ENCODE measurements around the gene CANT1.

The CANT1 gene

DNA sequence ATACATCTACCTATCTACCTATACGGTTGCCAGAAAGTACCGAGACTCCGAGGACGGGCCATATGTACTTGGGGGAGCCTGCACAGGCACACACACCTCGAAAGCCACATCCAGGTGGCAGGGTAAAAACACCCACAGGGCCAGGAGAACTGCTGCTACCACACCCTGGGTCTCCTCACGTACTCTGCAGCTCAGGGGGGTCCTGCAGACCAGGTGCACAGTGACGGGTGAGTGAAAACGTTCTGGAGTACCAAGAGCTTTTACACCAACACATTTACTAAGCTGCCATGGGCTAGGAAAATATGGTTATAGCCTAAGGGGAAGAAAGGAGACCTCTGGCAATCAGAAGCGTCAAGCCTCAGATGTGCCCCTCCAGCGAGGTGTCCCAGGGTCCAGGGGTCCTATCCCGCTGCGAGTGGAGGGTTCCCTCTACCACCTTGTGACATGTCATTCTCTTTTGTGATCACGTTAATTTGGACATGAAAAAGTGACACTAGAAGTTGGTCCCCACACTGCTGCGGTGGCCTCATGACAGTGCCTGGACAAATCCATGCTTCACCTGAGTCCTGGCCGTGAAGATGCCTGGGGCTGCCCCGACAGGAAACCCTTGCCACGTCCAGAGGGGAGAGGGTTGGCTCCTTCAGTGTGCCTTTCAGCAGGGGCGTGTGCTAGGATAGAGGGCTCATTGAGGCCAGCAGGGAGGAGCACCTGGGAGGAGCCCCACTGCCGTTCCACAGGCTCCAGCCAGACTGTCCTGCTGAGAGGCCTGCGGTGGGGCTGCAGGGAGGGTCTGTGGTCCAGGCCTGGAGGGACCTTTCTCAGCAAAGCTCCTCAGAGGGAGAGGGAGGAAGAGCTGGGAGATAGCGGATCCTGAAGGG is 1.8 kb downstream of the CANT1 start:
- peak; percentile 20 for DNase-seq

DNA sequence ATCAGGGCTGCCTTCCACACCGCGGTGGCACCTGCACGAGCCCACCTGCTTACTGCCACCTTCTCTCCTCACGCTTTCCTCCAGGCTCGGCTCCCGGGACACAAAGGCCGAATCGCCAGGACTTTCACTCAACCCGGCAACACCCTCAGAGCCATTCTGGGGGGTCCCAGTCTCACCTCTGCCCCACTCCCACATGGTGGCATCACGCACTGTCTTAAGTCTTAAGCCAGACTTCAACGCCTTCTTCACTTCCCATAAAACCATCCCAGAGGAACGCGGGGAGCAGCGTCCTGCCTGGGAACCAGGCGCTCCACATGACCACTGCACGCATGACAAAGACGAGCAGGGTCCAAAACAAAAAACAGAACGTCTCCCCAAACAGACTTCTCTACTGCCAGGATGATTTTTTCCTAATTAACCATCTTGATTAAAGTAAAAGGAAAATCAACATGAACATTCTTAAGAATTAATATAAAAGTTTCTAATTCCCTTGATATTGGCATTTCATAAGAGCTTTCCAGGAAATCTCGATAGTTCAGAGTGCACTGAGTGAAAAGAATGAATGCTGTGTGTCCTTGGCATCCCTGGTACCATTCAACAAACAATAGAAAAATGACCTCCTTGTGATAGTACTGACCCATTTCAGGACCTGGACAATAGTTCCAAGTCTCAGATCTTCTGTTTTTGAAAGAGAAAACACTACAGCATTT is 2.6 kb downstream of the CANT1 start:
- peak; percentile 4 for DNase-seq

DNA sequence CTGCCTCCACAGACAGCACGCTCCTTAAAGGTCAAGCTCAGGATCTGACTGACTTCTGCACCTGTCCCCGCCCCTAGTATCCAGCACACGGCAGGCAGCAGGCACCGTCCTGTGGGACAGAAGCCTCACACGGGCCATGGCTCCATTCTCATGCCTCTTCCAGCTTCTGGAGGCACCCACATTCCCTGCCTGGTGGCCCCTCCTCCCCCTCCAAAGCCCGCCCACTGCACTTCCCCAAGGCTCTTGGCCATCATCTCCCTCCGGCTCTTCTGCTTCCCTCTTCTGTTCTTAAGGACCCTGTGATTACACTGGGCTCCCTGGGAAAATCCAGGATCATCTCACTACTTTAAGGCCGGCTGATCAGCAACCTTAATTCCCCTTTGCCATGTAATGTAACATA is 3.5 kb downstream of the CANT1 start:
- peak; percentile 13 for DNase-seq

DNA sequence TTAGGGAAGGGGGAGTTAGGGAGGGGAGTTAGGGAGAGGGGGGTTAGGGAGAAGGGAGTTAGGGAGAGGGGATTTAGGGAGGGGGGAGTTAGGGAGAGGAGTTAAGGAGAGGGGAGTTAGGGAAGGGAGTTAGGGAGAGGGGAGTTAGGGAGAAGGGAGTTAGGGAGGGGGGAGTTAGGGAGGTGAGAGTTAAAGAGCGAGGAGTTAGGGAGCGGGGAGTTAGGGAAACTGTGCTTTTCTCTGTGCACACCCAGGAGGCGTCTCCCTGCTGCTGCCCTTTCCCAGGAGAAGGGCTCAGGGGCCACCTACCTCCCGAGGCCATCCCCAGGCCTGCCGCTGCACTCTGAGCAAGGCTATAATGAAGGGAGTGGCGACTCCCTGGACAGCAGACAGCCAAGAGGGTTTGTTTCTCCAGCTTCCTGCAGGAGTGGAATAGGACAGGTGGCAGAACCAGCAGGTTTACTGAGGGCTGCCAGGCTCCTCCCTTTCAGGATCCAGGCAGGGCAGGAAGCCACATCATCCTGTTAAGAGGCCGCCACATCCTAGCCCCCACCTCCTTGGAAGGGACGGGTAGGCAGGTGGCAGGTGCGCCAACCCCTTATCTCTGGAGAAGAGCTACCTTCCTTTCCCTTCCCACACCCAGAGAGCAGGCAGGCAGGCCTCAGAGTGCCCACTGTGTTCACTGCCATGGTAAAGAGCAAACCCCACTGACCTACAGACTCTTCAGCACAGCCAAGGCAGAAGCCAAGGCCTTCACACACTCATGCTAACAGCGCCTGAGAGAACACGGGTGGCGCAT is 4.3 kb downstream of the CANT1 start:
- DNase-seq = peak; percentile 10

DNA sequence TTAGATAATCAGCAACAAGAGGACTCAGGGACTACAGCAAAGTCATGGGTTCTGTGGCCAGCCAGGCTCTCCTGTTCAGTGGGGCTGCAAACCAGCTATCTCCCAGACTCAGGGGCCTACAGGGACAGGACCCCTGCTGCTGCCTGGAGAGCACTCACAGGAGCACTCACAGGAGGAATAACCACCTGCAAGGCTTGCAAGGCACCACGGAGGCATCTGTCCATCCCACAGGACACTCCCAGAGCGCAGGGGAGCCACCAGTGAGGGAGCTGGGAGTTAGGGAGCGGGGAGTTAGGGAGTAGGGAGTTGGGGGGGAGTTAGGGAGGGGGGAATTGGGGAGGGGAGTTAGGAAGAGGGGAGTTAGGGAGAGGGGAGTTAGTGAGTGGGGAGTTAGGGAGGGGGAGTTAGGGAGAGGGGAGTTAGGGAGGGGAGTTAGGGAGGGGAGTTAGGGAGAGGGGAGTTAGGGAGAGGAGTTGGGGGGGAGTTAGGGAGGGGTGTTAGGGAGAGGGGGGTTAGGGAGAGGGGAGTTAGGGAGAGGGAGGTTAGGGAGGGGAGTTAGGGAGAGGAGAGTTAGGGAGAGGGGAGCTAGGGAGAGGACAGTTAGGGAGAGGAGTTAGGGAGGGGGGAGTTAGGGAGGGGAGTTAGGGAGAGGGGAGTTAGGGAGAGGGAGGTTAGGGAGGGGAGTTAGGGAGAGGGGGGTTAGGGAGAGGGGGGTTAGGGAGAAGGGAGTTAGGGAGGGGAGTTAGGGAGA is 5.7 kb downstream of the CANT1 start:
- DNase-seq = peak; percentile 6

DNA sequence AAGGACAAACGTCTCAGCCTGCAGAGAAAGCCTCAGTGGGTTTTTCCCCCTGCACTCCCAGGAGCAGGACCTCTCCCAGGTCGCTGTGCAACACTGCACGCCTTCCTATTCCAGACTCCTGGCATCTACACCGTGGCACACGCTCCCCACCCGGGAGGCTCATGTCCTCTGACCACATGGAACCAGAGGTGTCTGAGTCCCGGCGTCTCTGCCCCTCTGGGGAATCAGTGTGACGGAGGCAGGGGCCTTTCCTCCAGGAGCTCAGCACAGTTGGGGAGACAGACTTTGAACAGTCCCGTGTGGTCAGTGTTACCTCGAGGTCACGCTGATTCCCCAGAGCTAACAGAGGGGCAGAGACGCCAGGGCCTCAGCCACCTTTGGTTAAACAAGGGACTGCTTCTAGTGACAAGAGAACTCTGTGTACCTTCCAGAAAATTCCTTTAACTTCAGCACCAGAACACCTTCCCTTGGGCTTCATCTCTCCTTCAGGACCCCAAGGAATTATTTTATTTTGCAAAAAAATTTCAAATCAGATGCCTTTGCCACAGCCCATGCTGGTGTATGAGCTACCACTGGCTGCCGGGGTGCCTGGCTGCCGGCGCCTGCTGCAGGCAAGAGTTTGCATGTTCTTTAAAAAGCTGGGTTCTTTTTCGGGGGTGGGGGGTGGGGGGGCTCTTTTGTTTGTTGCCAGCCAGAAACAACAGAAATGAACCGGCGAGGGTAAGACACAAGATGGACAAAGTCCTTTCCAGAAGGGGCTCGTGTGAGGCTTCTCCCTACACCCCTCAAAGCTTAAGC is 6.6 kb downstream of the CANT1 start:
- peak; percentile 6 for DNase-seq

DNA sequence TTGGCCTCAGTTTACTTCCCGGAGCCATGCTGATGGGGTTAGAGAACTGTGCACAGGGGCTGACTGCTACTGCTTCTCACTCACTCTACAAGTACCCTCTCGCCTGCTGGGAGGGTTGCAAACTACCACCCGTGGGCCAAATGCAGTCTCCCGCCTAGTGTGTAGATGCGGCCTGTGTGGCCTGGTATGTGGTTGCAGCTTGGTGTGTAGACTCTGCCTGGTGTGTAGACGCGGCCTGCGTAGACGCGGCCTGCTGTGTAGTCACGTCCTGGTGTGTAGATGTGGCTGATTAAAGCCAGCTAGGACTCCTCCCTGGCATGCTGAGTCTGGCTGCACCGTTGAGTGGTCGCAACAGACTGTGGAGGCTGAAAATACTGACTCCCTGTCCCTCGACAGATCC is 7.3 kb downstream of the CANT1 start:
- peak; percentile 8 for DNase-seq

DNA sequence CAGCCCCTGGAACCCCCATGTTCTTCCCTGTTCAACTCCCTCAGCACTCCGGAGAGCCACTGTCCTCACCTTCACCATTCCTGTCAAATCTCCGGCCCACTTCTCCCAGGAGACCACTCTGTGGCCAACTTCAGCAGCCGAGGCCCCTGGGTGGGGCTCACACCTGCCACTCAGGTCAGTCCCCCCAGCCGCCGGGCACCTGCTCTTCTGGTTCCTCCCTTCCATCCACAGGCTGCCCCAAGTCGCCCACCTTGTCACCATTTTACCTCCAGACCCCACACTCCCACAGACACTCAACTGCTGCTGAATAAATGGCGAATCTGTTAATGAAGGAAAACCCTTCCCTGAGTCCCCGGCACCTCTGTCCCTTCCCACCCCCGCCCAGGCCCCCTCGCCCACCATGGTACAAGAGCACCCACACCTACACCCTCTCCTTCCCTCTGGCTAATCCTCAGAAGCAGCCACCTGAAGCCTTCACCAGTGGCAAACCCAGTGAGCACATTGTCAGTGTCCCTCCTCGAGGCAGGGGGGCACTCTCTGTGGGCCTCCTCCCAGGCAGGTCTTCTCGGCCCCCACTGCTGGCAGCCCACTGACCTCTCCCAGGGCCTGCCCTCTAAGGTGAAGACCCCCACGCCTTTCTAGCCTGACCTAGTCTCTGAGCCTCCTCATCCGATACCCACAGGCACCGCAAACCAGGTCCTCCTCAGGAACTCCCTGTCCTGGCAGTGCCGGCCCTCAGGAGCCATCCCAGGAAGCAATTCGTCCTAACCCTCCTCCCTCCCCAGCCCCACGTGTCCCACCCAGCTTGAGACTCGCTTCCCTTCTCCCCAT is 8.2 kb downstream of the CANT1 start:
- DNase-seq = peak; percentile 16

DNA sequence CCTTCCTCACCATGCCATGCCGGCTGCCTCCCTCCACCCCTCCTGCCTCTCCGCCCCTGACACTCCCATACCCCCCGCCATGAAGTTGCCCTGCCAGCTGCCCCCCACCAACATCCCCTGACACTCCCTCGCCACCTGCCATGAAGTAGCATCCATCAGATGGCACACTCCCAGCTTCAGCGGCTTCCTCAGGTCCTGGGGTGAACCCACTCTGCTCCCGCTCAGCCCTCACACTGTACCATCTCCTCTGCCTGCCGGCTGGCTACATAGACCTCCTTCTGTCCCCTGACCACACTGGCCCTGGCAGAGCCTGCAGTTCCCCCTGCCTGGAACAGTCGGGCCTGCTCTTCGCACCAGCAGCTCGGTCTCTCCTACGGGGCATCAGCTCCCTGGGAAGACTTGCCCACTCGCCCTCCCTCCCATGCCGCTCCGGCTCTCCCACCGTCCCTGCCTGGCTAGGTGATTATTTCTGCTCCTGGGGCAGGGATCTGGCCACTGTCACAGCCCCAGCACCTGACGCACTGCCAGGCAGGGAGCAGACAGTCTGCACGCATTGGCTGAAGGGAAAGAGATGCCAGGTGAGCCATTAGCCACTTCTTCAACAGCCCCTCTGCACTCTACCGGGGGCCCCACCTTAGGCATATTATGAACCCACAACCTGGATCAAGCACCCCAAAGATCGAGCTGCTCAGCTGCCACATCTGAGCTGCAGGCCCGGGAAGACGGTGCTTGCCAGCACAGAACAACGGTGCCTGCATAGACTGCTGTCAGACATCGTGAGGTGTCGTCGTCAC is 9.0 kb downstream of the CANT1 start:
- peak; percentile 13 for DNase-seq

DNA sequence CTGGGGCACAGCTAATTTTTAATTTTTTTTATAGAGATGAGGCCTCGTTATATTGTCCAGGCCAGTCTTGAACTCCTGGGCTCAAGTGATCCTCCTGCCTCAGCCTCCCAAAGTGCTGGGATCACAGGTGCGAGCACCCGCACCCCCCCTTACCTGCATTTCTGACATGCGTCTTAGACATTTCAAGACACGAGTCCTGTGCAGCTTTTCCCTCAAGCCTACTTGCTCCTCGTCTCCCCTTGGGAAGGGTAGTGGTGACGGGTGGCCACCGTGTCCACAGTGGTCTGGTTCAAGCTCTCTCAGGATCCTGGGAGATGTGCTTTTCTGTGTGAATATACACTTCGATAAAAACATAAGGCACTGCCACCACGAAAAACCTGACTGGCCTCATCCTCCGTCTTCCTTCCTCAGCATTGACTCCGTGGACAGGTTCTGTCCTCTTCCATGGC is 9.6 kb downstream of the CANT1 start:
- no peak for DNase-seq

DNA sequence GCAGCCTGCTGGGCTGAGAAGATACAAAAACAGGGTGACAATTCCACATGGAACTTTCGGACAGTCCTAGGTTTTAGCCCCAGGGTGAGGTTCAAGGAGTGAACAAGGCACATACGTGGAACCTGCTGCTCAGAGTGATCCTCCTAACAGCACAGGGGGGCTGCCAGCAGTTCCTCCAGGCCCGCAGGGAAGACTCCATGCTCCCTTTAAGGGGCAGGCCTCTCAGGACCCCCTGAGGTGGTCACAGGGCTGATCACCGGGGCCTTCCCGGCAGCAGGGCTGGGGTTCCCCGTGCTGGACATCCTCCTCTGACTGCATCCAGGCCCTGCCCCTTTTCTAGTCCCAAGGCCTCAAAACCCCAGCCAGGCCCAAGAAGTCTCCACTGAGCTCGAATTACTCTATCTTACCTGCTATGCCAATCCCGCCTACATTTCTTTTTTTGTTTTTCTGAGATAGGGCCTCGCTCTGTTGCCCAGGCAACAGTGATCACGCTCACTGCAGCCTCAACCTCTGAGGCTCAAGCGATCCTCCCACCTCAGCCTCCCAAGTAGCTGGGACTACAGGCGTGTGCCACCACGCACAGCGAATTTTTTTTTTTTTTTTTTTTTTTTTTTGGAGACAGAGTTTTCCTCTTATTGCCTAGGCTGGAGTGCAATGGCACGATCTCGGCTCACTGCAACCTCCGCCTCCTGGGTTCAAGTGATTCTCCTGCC is 10.4 kb downstream of the CANT1 start:
- DNase-seq = peak; percentile 9

DNA sequence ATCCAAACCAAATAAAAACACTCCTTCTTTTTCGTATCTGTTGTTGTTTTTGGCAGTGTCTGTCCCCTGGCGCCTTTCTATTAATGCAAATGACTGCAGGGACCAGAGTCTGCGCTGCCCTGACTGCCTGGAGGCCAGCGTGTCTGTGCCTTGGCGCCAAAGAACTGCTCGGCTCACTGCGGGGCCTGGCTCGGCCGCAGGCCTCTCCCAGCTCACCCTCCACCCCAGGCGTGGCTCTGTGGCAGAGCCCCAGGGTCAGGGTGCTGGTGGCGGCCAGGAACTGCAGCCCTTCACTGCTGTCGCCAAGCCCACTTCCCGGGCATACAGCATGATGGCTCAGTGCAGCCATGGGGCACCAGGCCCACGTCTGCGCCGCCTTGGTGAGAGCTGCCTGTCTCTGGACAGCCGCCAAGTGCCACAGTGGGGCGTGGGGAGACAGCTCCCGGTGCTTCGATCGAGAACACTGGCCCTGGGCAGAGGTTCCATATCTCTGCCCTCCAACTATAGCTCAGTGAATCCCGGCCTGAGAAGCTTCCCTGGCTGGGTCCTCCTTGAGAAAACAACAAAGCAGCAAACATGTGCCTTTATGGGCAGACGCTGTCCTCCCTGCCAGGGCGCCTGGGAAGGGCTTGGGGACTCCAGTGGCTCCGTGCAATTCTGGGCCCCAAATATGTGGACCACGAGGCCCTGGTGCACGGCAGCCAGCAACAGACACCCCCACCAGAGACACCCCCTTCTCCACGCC is 11.1 kb downstream of the CANT1 start:
- DNase-seq = peak; percentile 28

DNA sequence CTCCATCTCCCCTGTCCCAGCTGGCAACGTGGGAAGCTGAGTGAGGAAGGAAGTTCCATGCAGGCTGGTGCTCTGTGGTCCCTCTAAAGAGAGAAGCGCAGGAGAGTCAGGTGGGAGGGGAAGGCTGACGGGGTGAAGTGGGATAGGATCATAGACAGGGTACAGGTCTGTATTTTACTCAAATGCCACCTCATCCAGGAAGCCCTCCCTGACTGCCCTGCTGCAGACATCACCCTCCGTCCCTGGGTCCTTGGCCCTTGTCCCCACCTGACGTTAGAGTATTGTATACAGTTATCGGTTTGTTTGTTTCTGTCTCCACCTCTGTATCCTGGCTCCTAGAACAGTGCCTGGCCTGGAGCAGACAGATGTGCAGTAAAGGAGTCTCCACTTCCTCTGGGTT is 11.7 kb downstream of the CANT1 start:
- DNase-seq = peak; percentile 9

DNA sequence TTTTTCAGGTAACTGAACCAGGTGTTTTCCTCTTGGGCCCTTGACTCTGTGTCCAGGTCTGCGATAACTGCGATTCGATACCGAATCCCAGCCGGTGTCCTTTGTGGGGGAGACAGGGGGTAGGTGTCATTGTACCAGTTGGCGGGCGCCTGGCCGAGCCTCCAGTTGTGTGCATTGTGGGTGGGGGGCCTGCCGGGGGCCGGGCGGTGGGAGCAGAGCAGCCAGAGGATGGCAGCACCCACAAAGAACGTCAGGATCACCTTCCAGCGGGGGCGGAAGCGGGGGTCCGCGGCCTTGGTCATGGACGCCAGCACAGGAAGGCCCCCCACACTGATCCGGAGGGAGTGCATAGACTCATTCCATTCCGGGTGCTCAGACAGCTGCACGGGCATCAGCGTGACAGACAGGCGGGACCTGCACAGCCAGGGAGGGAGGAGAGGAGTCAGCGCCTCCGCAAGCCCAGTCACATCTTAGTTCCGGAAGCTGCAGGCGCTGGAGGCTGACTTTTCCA is 12.3 kb downstream of the CANT1 start:
- peak; percentile 32 for DNase-seq

DNA sequence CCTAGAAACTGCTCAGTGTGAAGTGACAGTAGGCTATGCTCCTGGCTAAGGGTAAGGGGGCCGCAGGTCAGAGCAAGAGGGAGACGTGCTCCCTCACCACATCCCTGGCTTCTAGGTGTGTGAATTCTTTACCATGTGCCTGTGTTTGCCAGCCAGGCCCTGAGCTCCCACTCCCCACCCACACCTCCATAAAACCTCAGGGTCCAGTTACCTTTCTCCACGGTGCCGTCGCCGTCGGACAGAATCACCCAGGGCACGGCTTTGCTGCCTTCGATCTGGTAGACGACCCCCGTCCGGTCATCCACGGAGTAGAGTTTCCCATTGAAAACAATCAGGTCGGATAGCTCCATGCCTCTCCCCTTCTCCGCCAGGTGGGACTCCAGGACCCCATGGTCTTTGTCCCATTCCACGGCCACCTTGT is 12.8 kb downstream of the CANT1 start:
- DNase-seq = peak; percentile 14

DNA sequence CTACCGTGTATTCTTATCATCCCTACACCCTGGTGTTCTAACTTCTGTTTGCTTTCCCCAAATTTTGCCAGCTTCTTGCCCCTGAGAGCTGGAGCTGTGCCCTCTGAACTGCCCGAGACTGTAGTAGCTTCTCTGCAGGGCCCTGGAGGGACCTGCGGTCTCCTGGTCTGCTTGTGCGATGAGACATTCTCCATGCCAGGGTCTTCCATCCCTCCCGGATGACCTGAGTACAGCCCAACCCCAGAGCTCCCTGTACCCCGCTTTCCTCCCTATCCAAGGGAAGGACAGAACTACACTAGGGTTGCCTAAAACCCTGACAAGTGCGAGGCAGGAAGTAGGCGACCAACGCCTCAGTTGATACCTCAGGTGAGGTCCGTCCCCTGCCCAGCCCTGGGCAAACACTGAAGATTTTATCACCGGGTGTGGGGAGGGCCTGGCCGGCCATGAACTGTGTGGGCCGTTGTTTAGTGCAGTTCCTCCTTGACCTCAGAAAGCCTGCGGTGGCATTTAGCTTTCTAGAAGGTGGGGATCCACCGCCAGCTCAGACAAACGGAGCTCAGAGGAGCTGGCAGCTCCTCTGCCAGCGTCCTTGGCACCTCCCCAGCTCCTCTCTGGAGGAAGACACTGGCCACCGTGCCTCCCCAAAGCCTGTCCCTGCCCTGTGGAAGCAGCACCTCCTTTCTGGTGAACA is 13.7 kb downstream of the CANT1 start:
- peak; percentile 26 for DNase-seq

DNA sequence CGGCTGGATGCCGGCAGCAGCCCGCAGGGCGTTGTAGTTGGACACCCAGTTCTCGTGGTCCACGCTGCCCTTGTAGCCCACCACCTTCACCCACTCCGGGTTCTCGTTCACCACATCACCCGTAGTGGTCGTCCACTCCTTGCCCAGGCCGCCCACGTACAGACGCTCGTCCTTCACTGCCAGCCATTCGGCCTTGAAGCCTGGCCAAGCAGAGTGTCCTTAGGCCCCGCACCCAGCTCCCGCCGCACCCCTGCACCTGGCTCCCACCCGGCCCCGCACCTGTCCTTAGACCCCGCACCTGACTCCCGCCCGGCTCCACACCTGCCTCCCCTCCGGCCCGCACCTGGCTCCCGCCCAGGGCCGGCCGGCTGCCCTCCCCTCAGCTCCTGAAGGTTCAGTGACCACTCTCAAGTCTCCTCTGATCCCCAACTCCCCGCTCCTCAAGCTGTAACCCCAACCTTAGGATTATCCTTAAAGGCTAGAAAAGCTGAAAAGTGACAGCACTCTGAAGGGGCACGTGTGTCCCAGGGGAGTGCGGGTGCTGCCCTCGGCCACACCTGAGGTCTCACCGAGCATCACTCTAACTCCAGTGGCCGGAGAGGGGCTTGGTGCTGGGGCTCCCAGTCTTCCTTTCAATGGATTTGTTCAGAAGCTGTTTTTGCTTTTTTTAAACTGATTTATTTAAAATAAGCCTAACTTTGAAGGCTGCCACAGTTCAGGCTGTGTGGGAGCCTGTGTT is 14.4 kb downstream of the CANT1 start:
- peak; percentile 19 for DNase-seq

Measured in right hindlimb (tissue), 1 donor.